ENCODE data around the gene RDH12. TPM values are rescaled to one million over a fixed set of nuclear protein-coding genes. Genes with fewer than 3 reads are reported as not detected.

The RDH12 gene
- total RNA-seq, 1 donor from 2014 or later, result 0.31 TPM

- no peak for DNase-seq
These were observed 47.8 kb downstream of the RDH12 start for GRCh38 chr14:67749341-67750084.

DNA sequence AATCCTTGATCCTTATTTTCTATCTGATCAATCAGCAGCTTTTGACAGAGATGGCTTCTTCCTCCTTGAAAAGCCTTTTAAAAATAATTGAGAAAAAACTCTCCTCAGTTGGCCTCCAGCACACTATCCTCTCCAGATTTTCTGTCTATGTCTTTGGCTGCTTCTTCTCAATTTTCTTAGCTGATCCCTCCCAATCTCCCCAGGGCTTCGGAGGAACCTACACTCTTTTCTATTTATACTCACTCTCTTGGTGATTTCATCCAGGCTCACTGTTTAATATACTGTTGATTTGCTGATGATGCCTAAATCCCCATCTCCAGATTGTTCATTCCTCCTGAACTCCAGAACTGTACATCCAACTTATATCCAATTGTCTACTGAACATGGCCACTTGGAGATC, 54.8 kb downstream of the RDH12 start:
- no peak for DNase-seq

DNA sequence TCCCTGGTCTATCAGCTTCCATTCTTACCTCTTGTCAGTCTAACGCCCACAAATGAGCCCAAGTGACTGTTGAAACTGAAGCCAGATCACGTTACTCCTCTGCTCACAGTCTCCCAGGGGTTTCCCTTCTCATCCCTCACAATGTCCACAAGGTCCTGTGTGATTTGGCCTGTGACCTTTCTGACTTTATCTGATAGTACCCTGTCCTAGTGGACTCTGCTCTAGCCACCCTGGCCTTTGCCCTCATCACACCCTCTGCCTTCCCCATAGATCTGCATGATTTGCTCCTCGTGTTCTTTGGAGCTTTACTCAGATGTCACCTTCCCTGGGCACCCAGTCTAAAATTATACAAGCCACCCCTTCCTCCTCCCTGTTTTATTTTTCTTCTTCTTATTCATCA, 55.5 kb downstream of the RDH12 start:
- no peak for DNase-seq

DNA sequence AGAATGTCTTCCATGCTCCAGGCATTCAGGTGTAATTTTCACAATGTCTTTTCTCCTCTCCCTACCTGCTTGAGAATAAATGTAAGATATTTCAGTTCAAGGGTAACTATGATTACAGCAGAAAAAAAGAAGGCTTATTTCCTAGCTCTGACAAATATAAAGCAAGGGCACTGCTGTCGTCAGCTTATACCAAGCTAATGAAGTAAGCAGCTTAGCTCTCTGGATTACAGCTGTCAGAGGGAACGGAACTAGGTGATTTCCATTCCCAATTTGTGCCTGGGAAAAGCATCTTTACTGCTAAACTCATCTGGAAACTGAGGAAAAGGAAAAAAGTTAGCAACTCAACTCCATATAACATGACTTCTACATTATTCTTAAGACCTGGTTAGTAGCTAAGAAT, 58.2 kb downstream of the RDH12 start:
- DNase-seq, result no peak

DNA sequence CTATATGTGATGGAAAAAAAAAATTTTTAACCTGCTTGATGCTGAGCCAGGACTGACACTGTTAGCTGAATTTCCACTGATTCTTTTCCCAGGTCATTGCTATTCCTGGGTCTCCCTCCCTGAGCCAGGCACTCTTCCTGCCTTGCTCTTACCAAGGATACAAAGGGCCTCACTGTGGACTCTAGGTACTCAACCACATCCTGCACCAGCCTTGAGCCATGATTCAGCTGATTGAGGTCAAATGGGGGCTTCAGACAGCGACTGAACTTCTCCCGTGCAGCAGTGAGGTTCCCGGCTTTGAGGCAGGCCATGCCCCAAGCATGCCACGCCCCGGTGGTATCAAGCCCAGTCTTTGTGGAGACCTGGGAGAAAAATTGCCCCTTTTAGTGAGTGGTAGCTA, 60.4 kb downstream of the RDH12 start:
- DNase-seq, result no peak

DNA sequence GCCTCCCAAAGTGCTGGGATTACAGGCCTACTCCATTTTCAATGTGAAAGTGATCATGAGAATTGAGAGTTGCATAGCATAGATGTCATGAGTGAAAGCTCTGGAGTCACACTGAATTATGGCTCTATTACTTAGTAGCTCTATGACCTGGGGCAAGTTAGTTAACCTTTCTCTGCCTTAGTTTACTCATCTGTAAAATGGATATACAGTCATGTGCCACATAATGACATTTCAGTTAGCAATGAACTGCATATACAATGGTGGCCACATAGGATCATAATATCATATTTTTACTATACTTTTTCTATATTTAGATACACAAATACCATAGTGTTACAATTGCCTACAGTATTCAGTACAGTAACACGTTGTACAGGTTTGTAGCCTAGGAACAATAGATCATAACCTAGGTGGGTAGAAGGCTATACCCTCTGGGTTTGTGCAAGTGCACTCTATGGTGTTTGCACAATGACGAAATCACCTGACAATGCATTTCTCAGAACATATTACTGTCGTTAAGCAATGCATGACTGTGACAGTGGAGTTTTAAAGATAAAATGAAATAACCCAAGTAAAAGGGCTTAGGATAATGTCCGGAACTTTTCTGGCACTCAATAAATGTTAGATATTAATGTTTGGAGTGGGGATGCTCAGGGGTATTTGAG, 61.6 kb downstream of the RDH12 start:
- no peak for DNase-seq

- no peak for DNase-seq
These were observed 62.8 kb downstream of the RDH12 start for GRCh38 chr14:67764496-67764895.

GRCh38 chr14:67765192-67765834, 63.6 kb downstream of the RDH12 start:
- DNase-seq, result no peak

- DNase-seq, result no peak
These were observed 64.5 kb downstream of the RDH12 start for GRCh38 chr14:67766035-67766680.

- no peak for DNase-seq
These were observed 66.5 kb downstream of the RDH12 start for GRCh38 chr14:67768219-67768618.

- DNase-seq, result no peak
These were observed 72.2 kb downstream of the RDH12 start for GRCh38 chr14:67773844-67774377.

- DNase-seq, result no peak
These were observed 75.1 kb downstream of the RDH12 start for GRCh38 chr14:67776653-67777322.

DNA sequence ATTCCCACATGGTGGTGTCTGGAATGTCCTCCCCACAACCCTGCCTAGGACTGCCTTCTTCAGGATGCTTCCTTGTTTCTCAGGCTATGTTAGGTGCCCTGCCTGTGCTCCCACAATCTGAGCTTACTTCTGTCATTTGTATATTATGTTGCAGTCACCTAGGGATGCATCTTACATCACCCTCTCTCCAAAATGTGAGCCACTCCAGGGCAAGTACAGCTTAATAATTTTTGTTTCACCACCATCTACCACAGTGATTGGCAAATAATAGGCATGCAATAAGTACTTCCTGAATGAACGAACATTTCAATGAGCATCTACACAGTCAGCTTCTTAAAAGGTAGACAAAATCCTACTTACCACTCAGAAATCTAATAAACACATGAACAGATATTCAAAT, 77.1 kb downstream of the RDH12 start:
- DNase-seq, result no peak

- DNase-seq, result no peak
These were observed 80.4 kb downstream of the RDH12 start for GRCh38 chr14:67782090-67782489.

Small RNA genes within 50 kb of the gene (small RNA-seq; reads per million reads assigned to genes)
- not detected for gene AL049779.3
- not detected for gene RN7SL369P
- gene RNA5SP386, result not detected

Other genes starting within 250 kb of the RDH12 start
- gene TMEM229B, start 213.2 kb upstream of the RDH12 start, total RNA-seq, result 23.9 TPM
- 5.5 TPM for gene PLEKHH1, start 168.6 kb upstream of the RDH12 start, total RNA-seq
- 25.3 TPM for gene PIGH, start 101.6 kb upstream of the RDH12 start, total RNA-seq
- gene ARG2, start 82.0 kb upstream of the RDH12 start, total RNA-seq, result 49.0 TPM
- gene VTI1B, start 27.3 kb upstream of the RDH12 start, total RNA-seq, result 42.3 TPM
- 128 TPM for gene RDH11, start 6.1 kb upstream of the RDH12 start, total RNA-seq
- 22.0 TPM for gene ZFYVE26, start 114.7 kb downstream of the RDH12 start, total RNA-seq
- gene RAD51B, start 117.9 kb downstream of the RDH12 start, total RNA-seq, result 9.8 TPM

Measured in occipital lobe (tissue), 3 donors.